Left renal cortex interstitium (tissue), 4 donors: ENCODE data around the gene CTBP2. TPM values are rescaled to one million over a fixed set of nuclear protein-coding genes. Genes with fewer than 3 reads are reported as not detected.

Source experiments
- DNase-seq, 4 donors: peaks; one replicate each; pipeline ENCODE4 v3.0.0-alpha.2; 2013; ENCODE audit warnings: low read depth in 4 of 4, low spot score in 2 of 4, missing footprints in 1 of 4
- polyA plus RNA-seq, 4 donors: library from polyadenylated mRNA; unstranded; fragments of 120-200 nt; gene quantifications; one replicate each; pipeline ENCODE4 v1.2.1, GENCODE V29; 2013; ENCODE audit not compliant: insufficient read length in 4 of 4

The CTBP2 gene
- polyA plus RNA-seq, 4 donors, result 86.7 to 94.0 (median 90.6) TPM

DNA sequence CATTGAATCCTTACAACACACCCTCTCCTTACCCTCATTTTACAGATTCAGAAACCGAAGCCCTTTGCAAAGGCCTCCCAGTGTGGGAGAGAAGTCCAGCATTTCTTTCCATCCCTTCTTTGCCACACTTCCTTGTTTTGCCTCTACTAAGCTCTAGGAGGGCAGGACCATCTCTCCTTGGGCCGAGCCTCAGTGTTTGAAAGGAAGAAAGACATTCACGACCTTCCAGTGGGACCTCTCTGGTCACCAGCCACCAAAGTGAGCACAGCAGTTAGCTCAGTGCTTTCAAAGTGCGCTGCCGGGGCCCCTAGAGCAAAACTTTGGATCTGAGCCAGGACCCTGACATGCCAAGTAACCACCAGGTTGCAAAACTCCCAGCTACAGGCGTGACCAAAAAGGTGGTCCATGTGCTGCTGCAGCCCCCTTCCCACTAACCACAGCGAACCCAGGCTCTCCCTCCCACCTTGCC lies 12.4 kb downstream of the CTBP2 start:
- no peak for DNase-seq

DNA sequence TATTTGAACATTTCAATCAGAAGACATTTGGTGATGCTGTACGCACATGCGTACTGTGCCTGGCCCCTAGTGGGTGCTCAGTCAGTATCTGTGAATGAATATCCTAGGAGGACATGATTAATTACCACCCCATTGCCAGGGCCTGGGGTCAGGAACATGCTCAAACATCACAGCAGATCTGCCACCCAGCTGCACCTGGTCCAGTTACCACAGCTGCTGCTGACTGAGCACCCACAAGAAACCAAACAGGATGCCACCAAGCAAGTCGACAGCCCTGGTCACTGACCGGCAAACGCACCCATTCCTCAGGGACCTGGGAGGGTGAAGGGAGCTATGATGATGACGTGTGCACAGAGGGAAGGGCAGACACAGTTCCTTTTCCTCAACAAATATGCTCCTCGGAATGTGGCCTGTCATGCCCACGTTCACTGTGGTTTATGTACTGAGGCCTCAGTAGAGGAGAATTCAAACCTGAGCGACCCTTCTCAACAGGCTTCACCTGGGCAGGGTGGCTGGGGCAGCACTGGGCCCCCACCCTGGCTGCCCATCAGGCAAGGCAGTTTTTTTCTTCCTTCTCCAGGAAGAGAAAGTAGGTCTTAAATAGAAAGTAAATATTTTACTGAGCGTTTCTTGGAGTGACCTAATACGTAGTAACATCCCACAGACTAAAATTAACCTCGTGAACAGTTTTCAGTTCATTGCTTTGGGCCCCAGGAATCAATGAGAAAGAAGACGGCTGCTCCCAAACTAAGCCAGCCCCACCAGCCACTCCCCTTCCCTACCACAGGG lies 13.4 kb downstream of the CTBP2 start:
- DNase-seq, result no peak

GRCh38 chr10:125145636-125146035 lies 14.7 kb downstream of the CTBP2 start:
- no peak for DNase-seq

DNA sequence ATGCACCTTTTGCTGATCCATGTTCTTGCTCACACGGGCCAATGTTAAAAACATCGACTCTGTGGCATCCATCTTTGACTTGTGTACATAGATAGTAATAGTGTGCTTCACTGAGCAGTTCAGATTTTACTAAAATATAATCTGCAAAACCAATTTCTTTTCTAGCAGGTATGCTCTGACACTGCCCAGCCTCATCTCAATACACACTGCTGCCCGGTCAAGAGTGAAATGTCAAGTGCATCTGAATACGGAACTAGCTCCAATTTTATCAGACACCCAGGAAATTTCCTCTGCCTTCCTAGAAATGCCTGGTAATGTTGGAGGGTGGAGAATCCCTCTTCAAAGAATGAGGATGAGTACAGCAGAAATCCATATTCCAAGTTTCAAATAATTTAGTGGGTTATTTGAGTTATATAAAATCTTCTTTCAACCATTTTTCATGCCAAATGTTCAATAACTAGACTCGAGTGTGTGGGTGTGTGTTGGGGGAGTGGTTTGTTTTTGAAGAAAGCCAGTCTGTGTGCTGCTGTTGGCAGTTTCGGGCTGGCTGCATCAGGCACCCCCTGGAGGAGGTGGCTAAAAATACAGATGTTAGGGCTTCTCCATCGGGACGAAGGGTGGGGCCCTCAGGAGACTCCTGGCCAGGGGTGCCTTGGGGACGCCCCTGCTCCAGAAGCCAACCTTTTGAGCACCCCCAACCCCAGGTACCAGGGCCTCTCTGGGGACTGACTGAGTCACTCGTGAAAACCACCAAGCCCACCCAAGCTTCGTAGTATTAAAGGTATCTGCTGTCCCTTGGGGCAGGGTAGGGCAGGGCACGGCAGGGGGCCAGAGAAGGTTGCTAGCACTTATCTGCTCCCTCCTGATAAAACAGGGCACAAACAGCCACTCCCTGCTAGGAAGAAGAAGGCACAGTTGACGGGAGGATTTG lies 15.4 kb downstream of the CTBP2 start:
- no peak for DNase-seq

- DNase-seq, result no peak
These were observed 16.2 kb downstream of the CTBP2 start for GRCh38 chr10:125144206-125144605.

DNA sequence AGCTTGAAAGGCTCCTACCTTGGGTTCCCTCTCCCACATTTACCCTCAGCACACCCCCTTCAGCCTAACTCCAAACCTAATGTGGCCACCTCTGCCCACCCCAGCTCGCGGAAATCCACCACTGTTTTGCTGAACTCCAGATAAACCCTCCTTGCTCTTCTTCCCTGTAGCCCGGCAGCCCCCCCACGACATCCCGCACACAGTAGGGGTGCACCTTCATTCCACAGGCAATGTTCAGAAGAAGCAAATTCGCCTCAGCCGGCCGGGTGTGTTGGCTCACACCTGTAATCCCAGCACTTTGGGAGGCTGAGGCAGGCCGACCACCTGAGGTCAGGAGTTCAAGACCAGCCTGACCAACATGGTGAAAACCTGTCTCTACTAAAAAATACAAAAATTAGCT lies 17.4 kb downstream of the CTBP2 start:
- no peak for DNase-seq

GRCh38 chr10:125141860-125142484 lies 18.4 kb downstream of the CTBP2 start:
- no peak for DNase-seq

- DNase-seq, result no peak
These were observed 19.1 kb downstream of the CTBP2 start for GRCh38 chr10:125141150-125141859.

DNA sequence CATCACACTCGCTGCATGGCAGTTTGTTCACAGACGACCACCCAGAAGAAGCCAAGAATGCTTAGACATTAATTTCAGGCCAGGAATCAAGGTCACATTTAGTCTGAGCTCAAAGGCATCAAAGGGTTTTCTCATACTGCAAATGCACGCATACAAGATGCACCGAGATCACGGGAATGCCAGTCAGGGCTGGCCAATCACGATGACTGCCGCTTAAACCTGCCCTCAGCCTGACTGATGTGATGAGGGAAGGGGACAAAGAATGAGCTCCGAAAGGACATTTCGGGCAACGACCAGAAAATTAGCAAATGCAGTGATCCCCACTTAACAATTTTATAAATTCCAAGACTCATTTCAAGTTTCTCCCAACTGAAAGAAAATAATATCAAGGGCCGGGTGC lies 20.2 kb downstream of the CTBP2 start:
- DNase-seq, result no peak

- no peak for DNase-seq
These were observed 22.5 kb downstream of the CTBP2 start for GRCh38 chr10:125137601-125138438.

GRCh38 chr10:125136087-125136486 lies 24.3 kb downstream of the CTBP2 start:
- DNase-seq, result no peak

DNA sequence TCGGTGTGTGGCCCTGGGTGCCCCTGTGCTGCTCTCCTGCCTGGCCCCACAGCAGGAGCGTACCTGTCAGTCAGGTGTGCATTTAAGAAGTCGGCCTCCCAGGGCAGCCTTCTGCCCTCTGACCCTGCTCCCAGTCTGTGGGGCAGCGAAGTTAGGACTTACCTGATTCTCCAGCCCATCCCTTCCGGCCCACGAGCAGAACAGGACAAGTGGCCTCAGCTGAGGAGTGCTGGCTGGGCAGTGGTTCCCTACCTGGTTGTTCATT lies 24.7 kb downstream of the CTBP2 start:
- no peak for DNase-seq

GRCh38 chr10:125134916-125135770 lies 25.2 kb downstream of the CTBP2 start:
- no peak for DNase-seq

- DNase-seq, result no peak
These were observed 25.9 kb downstream of the CTBP2 start for GRCh38 chr10:125134483-125134848.

DNA sequence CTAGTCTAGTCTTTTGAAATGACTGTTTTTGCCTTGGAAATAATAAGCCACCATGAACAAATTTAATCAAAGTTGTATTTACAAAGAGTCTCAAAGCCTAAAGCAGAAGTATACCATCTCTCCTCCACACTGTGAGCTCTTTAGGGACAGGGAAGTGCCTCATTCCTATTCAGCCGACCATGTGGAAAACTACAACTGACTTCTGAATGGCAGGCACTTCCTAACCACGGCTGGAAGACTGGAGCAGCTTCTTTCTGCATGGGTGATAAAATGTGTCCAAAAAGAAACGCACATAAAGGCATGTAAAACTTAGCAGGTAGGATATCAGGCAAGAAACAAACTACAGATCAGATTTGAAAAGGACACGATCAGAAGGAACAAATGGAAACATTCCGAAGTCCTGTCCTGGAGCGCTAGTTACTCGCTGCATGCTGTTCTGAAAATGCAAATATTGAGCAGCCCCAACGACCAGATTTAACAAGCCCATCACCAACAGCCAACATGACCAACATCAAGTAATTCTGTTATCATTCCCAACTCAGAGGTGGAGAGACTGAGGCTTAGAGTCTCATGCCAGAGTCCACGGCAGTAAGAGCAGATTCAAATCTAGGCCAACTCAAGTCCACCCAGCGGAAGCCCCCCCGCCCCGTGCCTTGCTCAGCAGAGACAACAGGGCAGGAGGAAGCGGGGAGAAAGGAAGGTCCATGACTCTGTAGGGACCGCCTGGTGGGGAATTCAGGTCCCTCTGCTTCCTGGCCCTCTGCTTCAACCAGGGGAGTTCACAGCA lies 26.5 kb downstream of the CTBP2 start:
- DNase-seq, result no peak

DNA sequence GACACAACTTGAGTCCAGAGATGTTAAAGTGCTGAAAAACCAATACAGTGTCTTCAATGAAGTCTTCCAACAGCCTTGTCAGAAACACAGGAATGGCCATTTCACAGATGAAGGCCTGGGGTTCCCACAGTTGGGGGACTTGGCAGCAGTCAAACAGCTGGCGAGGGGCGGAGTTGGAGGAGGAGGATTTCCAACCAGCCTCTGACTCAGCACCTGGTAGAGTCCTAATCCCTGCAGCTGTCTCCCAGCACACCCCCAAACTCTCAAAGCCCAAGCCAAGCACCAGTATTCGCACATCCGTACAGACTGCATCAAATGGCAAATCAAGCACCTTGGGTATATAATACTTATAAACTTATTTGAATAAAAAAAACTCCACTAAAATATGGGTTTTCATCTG lies 28.0 kb downstream of the CTBP2 start:
- DNase-seq, result no peak

- DNase-seq, result no peak
These were observed 29.4 kb downstream of the CTBP2 start for GRCh38 chr10:125130916-125131315.

- DNase-seq, result no peak
These were observed 30.1 kb downstream of the CTBP2 start for GRCh38 chr10:125130260-125130659.
